ENCODE measurements around the gene LRRC3. TPM values are rescaled to one million over a fixed set of nuclear protein-coding genes. Genes with fewer than 3 reads are reported as not detected.

The LRRC3 gene
- polyA plus RNA-seq, 6 donors from 2014 or later, result 0.12 to 2.0 (median 0.64) TPM

GRCh38 chr21:44427241-44428120, 27.8 kb upstream of the LRRC3 start:
- Mint-ChIP-seq H3K27me3 (no peaks in the 10 kb centered on the region), H3K4me1 (peaks cover 7 to 19% (median 7%) of the 10 kb centered on the region in 3 donors), H3K36me3 (peaks cover 6 to 25% of the 10 kb centered on the region in 2 donors), H3K4me3 (no peak overlapping the region), H3K9me3 (peaks cover 4 to 31% (median 18%) of the 10 kb centered on the region in 7 donors), H3K27ac (peak overlapping the region in 2 of 6 donors; percentile 21 to 88)
- DNase-seq, result no peak
- ATAC-seq (ENCODE audit: low read depth in 2 of 2), result no peak

DNA sequence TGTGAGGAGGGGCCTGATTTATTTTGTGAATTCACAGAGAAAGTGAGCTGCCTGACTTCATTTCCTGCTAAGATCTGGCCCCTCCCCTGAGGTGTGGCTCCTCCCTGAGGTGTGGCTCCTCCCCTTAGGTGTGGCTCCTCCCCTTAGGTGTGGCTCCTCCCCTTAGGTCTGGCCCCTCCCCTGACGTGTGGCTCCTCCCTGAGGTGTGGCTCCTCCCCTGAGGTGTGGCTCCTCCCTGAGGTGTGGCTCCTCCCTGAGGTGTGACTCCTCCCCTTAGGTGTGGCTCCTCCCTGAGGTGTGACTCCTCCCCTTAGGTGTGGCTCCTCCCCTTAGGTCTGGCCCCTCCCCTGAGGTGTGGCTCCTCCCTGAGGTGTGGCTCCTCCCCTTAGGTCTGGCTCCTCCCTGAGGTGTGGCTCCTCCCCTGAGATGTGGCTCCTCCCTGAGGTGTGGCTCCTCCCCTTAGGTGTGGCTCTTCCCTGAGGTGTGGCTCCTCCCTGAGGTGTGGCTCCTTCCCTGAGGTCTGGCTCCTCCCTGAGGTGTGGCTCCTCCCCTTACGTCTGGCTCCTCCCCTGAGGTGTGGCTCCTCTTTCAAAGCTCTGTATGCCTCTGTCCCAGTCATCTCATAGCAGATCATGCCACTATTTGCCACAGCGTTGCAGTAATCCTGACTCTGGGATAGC, 26.9 kb upstream of the LRRC3 start:
- ATAC-seq (ENCODE audit: low read depth in 2 of 2) (peak; percentile 73 to 75), DNase-seq (peak; percentile 53)
- H3K4me3 Mint-ChIP-seq, result no peak overlapping the region
- H3K27ac Mint-ChIP-seq, result peak overlapping the region in 1 of 6 donors; percentile 72
- H3K27me3 Mint-ChIP-seq, result no peaks in the 10 kb centered on the region
- peaks cover 4 to 31% (median 18%) of the 10 kb centered on the region in 7 donors for H3K9me3 Mint-ChIP-seq
- H3K4me1 Mint-ChIP-seq, result peaks cover 3 to 14% (median 6%) of the 10 kb centered on the region in 3 donors
- peaks cover 6 to 27% of the 10 kb centered on the region in 2 donors for H3K36me3 Mint-ChIP-seq

DNA sequence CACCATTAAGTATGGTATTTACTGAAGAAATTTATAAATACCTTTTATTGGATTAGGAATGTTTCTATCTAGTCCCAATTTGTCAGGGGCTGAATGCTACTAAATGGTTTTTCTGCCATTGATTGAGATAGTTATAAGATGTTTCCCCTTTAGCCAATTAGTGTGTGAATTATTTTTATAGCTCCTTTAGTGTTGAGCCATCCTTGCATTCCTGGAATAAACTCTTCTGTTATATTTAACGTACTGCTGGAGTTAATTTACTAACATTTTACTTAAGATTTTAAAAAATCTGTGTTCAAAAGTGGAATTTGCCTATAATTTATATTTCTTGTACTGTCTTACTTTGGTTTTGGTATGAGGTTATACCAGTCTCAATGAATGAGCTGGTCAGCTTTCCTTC, 25.4 kb upstream of the LRRC3 start:
- Mint-ChIP-seq H3K36me3 (peaks cover 6 to 27% of the 10 kb centered on the region in 2 donors), H3K27me3 (no peaks in the 10 kb centered on the region), H3K27ac (no peak overlapping the region), H3K4me1 (peaks cover 0 to 11% (median 4%) of the 10 kb centered on the region in 3 donors), H3K9me3 (peaks cover 4 to 31% (median 18%) of the 10 kb centered on the region in 7 donors), H3K4me3 (no peak overlapping the region)
- ATAC-seq (ENCODE audit: low read depth in 2 of 2) (no peak), DNase-seq (no peak)

GRCh38 chr21:44431300-44431699, 24.0 kb upstream of the LRRC3 start:
- Mint-ChIP-seq H3K36me3 (peaks cover 6 to 37% of the 10 kb centered on the region in 2 donors), H3K27ac (no peak overlapping the region), H3K27me3 (no peaks in the 10 kb centered on the region), H3K9me3 (peaks cover 4 to 31% (median 18%) of the 10 kb centered on the region in 7 donors), H3K4me3 (no peak overlapping the region), H3K4me1 (peaks cover 0 to 19% (median 10%) of the 10 kb centered on the region in 3 donors)
- DNase-seq (no peak), ATAC-seq (ENCODE audit: low read depth in 2 of 2) (no peak)

GRCh38 chr21:44432841-44433790, 22.2 kb upstream of the LRRC3 start:
- Mint-ChIP-seq H3K4me1 (peaks cover 0 to 10% (median 8%) of the 10 kb centered on the region in 3 donors), H3K9me3 (peaks cover 4 to 31% (median 18%) of the 10 kb centered on the region in 7 donors), H3K36me3 (peaks cover 6 to 31% of the 10 kb centered on the region in 2 donors), H3K27me3 (no peaks in the 10 kb centered on the region), H3K4me3 (peak overlapping the region in 1 of 8 donors; percentile 6), H3K27ac (peak overlapping the region in 3 of 6 donors; percentile 32 to 87 (median 60))
- ATAC-seq (ENCODE audit: low read depth in 2 of 2) (no peak), DNase-seq (no peak)

DNA sequence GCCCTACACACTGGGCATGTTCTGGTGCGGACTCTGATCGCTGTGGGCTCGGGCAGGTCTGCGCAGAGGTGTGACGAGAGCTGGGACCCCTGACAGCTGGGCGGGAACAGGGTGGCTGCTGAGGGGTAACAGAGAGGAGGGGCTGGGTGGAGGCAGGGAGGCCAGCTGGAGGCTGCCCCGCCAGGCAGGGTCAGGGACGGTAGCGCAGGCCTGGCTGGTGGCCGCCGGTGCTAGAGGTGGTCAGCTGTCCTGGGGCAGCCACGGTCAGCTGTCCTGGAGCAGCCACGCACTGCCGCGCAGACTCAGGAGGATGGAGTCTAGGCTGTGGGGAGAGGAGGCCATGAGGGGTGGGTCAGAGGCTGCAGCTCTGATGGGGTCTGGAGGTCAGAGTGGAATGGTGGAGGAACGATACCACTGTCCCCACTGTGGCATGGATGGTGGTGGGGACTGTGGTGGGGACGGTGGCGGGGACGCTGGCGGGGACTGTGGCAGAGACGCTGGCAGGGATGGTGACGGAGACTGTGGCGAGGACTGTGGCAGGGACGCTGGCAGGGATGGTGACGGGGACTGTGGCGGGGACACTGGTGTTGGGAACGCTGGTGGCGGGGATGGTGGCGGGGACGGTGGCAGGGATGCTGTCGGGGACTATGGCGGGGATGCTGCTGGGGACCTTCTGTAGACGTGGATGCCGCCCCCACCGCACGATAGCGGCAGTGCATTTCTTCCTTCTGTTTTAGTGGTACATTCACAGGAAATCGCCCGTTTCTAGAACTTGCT, 21.3 kb upstream of the LRRC3 start:
- peaks cover 6 to 31% of the 10 kb centered on the region in 2 donors for H3K36me3 Mint-ChIP-seq
- DNase-seq (no peak), ATAC-seq (ENCODE audit: low read depth in 2 of 2) (no peak)
- peak overlapping the region in 1 of 6 donors; percentile 88 for H3K27ac Mint-ChIP-seq
- H3K27me3 Mint-ChIP-seq, result no peaks in the 10 kb centered on the region
- H3K4me1 Mint-ChIP-seq, result peaks cover 0 to 10% (median 8%) of the 10 kb centered on the region in 3 donors
- H3K9me3 Mint-ChIP-seq, result peaks cover 4 to 26% (median 16%) of the 10 kb centered on the region in 7 donors
- H3K4me3 Mint-ChIP-seq, result peak overlapping the region in 1 of 8 donors; percentile 42

DNA sequence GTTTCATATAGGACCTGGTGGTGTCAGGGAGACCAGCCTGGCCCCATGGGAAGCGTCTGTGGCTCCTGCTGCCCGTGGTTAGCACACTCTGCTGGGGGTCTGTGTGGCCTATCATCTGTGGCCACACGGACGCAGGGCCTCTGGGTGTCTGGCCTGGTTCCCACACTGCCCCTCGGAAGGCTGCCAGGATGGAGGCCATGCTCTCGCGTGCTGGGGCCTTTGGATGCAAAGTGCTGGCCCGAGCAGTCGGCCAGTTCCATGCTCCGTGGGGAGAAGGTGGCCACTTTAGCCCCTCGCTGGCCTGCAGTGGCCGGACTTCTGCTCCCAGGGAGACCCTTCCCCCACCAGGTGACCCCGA, 20.8 kb upstream of the LRRC3 start:
- ATAC-seq (ENCODE audit: low read depth in 2 of 2) (no peak), DNase-seq (no peak)
- Mint-ChIP-seq H3K4me1 (peaks cover 0 to 10% (median 8%) of the 10 kb centered on the region in 3 donors), H3K27ac (peak overlapping the region in 1 of 6 donors; percentile 88), H3K36me3 (peaks cover 6 to 31% of the 10 kb centered on the region in 2 donors), H3K9me3 (peaks cover 4 to 24% (median 16%) of the 10 kb centered on the region in 7 donors), H3K4me3 (no peak overlapping the region), H3K27me3 (no peaks in the 10 kb centered on the region)

- Mint-ChIP-seq H3K36me3 (peaks cover under 1 to 33% of the 10 kb centered on the region in 2 donors), H3K4me3 (no peak overlapping the region), H3K27me3 (no peaks in the 10 kb centered on the region), H3K4me1 (peaks cover 0 to 10% (median 8%) of the 10 kb centered on the region in 3 donors), H3K27ac (no peak overlapping the region), H3K9me3 (peaks cover 2 to 19% (median 10%) of the 10 kb centered on the region in 7 donors)
- DNase-seq, result no peak
- no peak for ATAC-seq (ENCODE audit: low read depth in 2 of 2)
Observed at GRCh38 chr21:44434936-44435635, 20.2 kb upstream of the LRRC3 start.

- H3K27me3 Mint-ChIP-seq, result no peaks in the 10 kb centered on the region
- ATAC-seq (ENCODE audit: low read depth in 2 of 2) (no peak), DNase-seq (no peak)
- no peak overlapping the region for H3K4me3 Mint-ChIP-seq
- H3K4me1 Mint-ChIP-seq, result peaks cover 0 to 10% (median 8%) of the 10 kb centered on the region in 3 donors
- peak overlapping the region in 1 of 6 donors; percentile 81 for H3K27ac Mint-ChIP-seq
- H3K9me3 Mint-ChIP-seq, result peaks cover under 1 to 11% (median 6%) of the 10 kb centered on the region in 7 donors
- peaks cover 0 to 33% of the 10 kb centered on the region in 2 donors for H3K36me3 Mint-ChIP-seq
Observed at GRCh38 chr21:44436111-44436611, 19.1 kb upstream of the LRRC3 start.

DNA sequence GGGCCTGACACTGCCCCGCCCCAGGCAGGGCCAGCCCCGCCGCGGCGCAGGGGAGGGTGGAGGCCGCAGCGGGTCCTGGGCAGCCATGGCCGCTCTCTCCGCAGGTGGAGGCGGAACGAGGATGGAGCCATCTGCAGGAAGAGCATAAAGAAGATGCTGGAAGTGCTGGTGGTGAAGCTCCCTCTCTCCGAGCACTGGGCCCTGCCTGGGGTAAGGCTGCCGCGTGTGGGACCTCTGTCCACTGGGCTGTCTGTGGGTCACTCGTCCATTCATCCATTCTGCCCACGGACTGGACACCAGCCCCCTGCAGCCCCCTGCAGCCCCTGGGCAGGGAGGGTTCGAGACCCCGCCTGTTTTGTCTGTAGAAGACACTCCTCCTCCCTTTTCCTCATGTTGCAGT, 18.4 kb upstream of the LRRC3 start:
- Mint-ChIP-seq H3K4me1 (peaks cover 0 to 10% (median 8%) of the 10 kb centered on the region in 3 donors), H3K27ac (no peak overlapping the region), H3K9me3 (peaks cover 0 to 3% (median 0%) of the 10 kb centered on the region in 7 donors), H3K27me3 (no peaks in the 10 kb centered on the region), H3K36me3 (peaks cover 0 to 26% of the 10 kb centered on the region in 2 donors), H3K4me3 (no peak overlapping the region)
- ATAC-seq (ENCODE audit: low read depth in 2 of 2) (no peak), DNase-seq (no peak)

- DNase-seq, result no peak
- Mint-ChIP-seq H3K4me1 (peaks cover 0 to 10% (median 8%) of the 10 kb centered on the region in 3 donors), H3K36me3 (peaks cover 0 to 22% of the 10 kb centered on the region in 2 donors), H3K27me3 (no peaks in the 10 kb centered on the region), H3K9me3 (peaks cover 0 to 2% (median 0%) of the 10 kb centered on the region in 7 donors), H3K27ac (no peak overlapping the region), H3K4me3 (no peak overlapping the region)
- no peak for ATAC-seq (ENCODE audit: low read depth in 2 of 2)
Observed at GRCh38 chr21:44437371-44437695, 18.0 kb upstream of the LRRC3 start.

Data from naive B cell (primary cell).